H1 (cell line): ENCODE results near the gene NEDD4L. TPM values are rescaled to one million over a fixed set of nuclear protein-coding genes. Genes with fewer than 3 reads are reported as not detected.

Experiments
- HDAC6 ChIP-seq: IDR thresholded peaks from one replicate; pipeline ENCODE4 v1.7.1; 2012; ENCODE audit warnings: low read depth, mild to moderate bottlenecking, inconsistent platforms, low read length, moderate library complexity
- RFX5 ChIP-seq: IDR thresholded peaks from 2 replicates; pipeline ENCODE4 v1.6.1; 2011; ENCODE audit warnings: low read depth, low read length, improper control_type of control experiment, borderline replicate concordance
- TAF1 ChIP-seq: IDR thresholded peaks from 2 replicates; pipeline ENCODE4 v1.6.1; 2011; ENCODE audit warnings: mild to moderate bottlenecking, low read depth, low read length
- polyA plus RNA-seq, 7 experiments: library from polyadenylated mRNA; depleted of rRNA in 3 of 7; stranded (reverse) in 5 of 7; unstranded in 2 of 7; fragments of >200 nt in 5 of 7; fragments of 200-250 nt in 2 of 7; gene quantifications; 1 replicate in 5 of 7; 2 replicates in 1 of 7; 4 replicates in 1 of 7; pipeline versions ENCODE4 v1.2.1 to v1.2.3, GENCODE V29; 2011 to 2013; ENCODE audit warnings: missing spikeins in 2 of 7, mixed read lengths in 2 of 7
- total RNA-seq: library from RNA; stranded (reverse); fragmentation: NEBNext Ultra II Directional; extraction: Animal tissue kit (Norgen Biotek cat#: 25700); gene quantifications from 2 replicates; pipeline ENCODE4 v1.2.1, GENCODE V29; 2021
- TF ChIP-seq, protein P1 (sequence below): IDR thresholded peaks from 2 replicates; pipeline ENCODE4 v1.6.1; 2012; ENCODE audit warnings: low read length, inconsistent platforms

Gene NEDD4L
- total and polyA plus RNA-seq, 2 of the 8 experiments (the other 6 are each of a cell fraction or from before 2014, with no cell fraction given), result 37.3 to 69.8 TPM

DNA sequence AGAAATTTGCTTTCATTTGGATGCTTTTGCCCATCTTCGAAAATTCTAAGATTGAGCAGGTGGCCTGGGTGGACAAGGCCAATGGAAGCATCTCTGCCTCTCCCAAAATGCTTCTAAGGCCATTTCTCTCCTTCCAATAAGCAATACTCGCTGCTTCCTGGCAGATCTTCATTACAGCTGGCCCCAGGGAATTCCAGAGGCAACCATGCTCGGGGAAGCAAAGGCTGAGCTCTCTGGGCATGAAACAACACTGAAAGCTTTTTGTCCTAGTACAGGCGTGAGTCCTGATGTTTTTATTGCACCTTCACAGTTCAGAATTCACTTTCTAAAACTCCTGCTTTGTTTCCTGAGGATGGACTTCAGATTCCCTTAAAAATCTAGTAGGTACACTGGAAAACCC, 11.8 kb upstream of the NEDD4L start (continued):
- TF ChIP-seq, protein P1, sequence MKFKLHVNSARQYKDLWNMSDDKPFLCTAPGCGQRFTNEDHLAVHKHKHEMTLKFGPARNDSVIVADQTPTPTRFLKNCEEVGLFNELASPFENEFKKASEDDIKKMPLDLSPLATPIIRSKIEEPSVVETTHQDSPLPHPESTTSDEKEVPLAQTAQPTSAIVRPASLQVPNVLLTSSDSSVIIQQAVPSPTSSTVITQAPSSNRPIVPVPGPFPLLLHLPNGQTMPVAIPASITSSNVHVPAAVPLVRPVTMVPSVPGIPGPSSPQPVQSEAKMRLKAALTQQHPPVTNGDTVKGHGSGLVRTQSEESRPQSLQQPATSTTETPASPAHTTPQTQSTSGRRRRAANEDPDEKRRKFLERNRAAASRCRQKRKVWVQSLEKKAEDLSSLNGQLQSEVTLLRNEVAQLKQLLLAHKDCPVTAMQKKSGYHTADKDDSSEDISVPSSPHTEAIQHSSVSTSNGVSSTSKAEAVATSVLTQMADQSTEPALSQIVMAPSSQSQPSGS, result no peak
- no peak for TF ChIP-seq HDAC6
- no peak for TF ChIP-seq RFX5
- TF ChIP-seq TAF1, result no peak
